Trophoblast cell (in vitro differentiated cells and primary cell): ENCODE results near the gene CLIP4.

Experiments
- DNase-seq, 2 donors: peaks; one replicate each; pipeline ENCODE4 v3.0.0-alpha.2; 2016
- H2AFZ ChIP-seq: 2 replicates; pipeline ENCODE4 v1.6.1; 2013; ENCODE audit warnings: low read length, moderate library complexity, mild to moderate bottlenecking; ENCODE audit not compliant: insufficient read depth, poor library complexity
- H2AK5ac ChIP-seq: 2 replicates; pipeline ENCODE4 v1.6.1; 2013; ENCODE audit warnings: mild to moderate bottlenecking, low read length
- H2BK120ac ChIP-seq: 2 replicates; pipeline ENCODE4 v1.6.1; 2013; ENCODE audit warnings: low read length, mild to moderate bottlenecking, moderate library complexity; ENCODE audit not compliant: insufficient read depth, poor library complexity
- H2BK12ac ChIP-seq: 2 replicates; pipeline ENCODE4 v1.6.1; 2013; ENCODE audit warnings: mild to moderate bottlenecking, low read length, moderate library complexity
- H2BK5ac ChIP-seq: 2 replicates; pipeline ENCODE4 v1.6.1; 2013; ENCODE audit warnings: low read length, low read depth, moderate library complexity, mild to moderate bottlenecking; ENCODE audit not compliant: poor library complexity
- H3K14ac ChIP-seq: 2 replicates; pipeline ENCODE4 v1.6.1; 2013; ENCODE audit warnings: mild to moderate bottlenecking, low read length
- H3K18ac ChIP-seq: 2 replicates; pipeline ENCODE4 v1.6.1; 2013; ENCODE audit warnings: mild to moderate bottlenecking, low read length
- H3K23ac ChIP-seq: 2 replicates; pipeline ENCODE4 v1.6.1; 2013; ENCODE audit warnings: low read length
- H3K27ac ChIP-seq: 2 replicates; pipeline ENCODE4 v1.5.1; 2013; ENCODE audit warnings: low read depth, mild to moderate bottlenecking, inconsistent platforms, low read length, moderate library complexity
- H3K27me3 ChIP-seq: 2 replicates; pipeline ENCODE4 v1.6.1; 2013; ENCODE audit warnings: inconsistent platforms, mild to moderate bottlenecking, low read length, moderate library complexity; ENCODE audit not compliant: insufficient read depth
- H3K36me3 ChIP-seq, 2 experiments: 1 replicate in 1 of 2; 2 replicates in 1 of 2; pipeline ENCODE4 v1.6.1; 2013; ENCODE audit warnings: low read length in 2 of 2, mild to moderate bottlenecking in 2 of 2, moderate library complexity in 1 of 2; ENCODE audit not compliant: insufficient read depth in 2 of 2, control insufficient read depth in 1 of 2
- H3K4ac ChIP-seq: 2 replicates; pipeline ENCODE4 v1.6.1; 2013; ENCODE audit warnings: low read depth, mild to moderate bottlenecking, low read length, moderate library complexity
- H3K4me1 ChIP-seq, 2 experiments: 1 replicate in 1 of 2; 2 replicates in 1 of 2; pipeline ENCODE4 v1.6.1; 2013; ENCODE audit warnings: low read length in 2 of 2, mild to moderate bottlenecking in 2 of 2, moderate library complexity in 1 of 2; ENCODE audit not compliant: insufficient read depth in 2 of 2, control insufficient read depth in 1 of 2
- H3K4me2 ChIP-seq: 2 replicates; pipeline ENCODE4 v1.6.1; 2013; ENCODE audit warnings: inconsistent platforms, mild to moderate bottlenecking, low read length, moderate library complexity
- H3K4me3 ChIP-seq: 2 replicates; pipeline ENCODE4 v1.5.1; 2013; ENCODE audit warnings: mild to moderate bottlenecking, low read depth, low read length, inconsistent platforms
- H3K79me1 ChIP-seq: one replicate; pipeline ENCODE4 v1.6.1; 2013; ENCODE audit warnings: low read length
- H3K79me2 ChIP-seq: 2 replicates; pipeline ENCODE4 v1.6.1; 2013; ENCODE audit warnings: low read length, mild to moderate bottlenecking; ENCODE audit not compliant: control insufficient read depth, insufficient read depth, poor library complexity
- H3K9ac ChIP-seq: 2 replicates; pipeline ENCODE4 v1.6.1; 2013; ENCODE audit warnings: mild to moderate bottlenecking, low read length
- H3K9me3 ChIP-seq: 2 replicates; pipeline ENCODE4 v1.6.1; 2013; ENCODE audit warnings: low read depth, mild to moderate bottlenecking, control low read depth, inconsistent platforms, low read length; ENCODE audit not compliant: insufficient read depth
- H4K12ac ChIP-seq: 2 replicates; pipeline ENCODE4 v1.6.1; 2013; ENCODE audit warnings: low read depth, mild to moderate bottlenecking, low read length, moderate library complexity
- H4K8ac ChIP-seq: 2 replicates; pipeline ENCODE4 v1.6.1; 2013; ENCODE audit warnings: low read depth, mild to moderate bottlenecking, low read length, moderate library complexity
- H4K91ac ChIP-seq: one replicate; pipeline ENCODE4 v1.6.1; 2013; ENCODE audit warnings: low read depth, mild to moderate bottlenecking, low read length, moderate library complexity
- WGBS: extraction: QIAGEN DNeasy Blood & Tissue Kit; methylation state at CpG from one replicate; pipeline ENCODE4 v1.1.7; 2013; ENCODE audit warnings: missing lambda C conversion rate; ENCODE audit not compliant: insufficient read length, insufficient coverage; ENCODE audit errors: extremely low coverage; 5-methylcytosine and 5-hydroxymethylcytosine counted together

CLIP4 gene

DNA sequence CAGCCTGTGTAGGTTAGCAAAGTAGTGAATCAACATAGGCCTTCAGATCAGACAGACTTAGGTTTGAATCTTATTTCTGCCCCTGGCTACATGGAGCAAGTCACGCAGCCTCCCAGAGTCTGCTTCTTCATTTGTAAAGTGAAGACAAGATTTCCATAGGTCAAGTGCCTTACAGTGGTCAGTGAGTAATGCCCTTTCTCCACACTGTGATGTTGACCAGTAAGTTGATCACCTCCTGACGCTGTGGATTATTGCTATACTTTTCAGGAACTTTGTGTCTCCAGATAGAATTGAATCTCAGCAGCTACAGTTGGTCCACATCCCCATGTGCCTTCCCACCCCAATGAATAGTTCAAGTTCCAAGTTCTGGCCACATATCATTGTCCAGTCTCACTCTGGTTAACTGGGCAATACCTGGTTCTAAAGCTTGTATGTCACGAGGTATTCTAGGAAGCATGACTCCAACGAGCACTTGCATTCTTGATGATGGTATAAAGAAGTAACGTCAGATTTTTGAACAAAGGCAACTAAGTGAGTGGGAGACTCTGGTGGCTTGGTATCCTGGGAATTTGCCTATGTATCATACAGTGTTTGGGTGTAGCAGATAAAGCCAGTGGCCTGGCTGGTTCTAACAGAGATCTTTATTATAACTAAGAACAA, 2.1 kb upstream of the CLIP4 start:
- H2BK12ac ChIP-seq, result no peak overlapping the region
- no peak overlapping the region for H3K14ac ChIP-seq
- H3K23ac ChIP-seq, result no peak overlapping the region
- H2BK5ac ChIP-seq, result no peak overlapping the region
- no CpG with 5 or more reads among the region's 5 CpGs for WGBS
- no peak overlapping the region for H4K8ac ChIP-seq
- DNase-seq, result peak; percentile 62 to 81
- H3K4me3 ChIP-seq, result no peak overlapping the region
- H2BK120ac ChIP-seq, result no peak overlapping the region
- H3K36me3 ChIP-seq, result no peaks in the 10 kb centered on the region
- no peak overlapping the region for H3K18ac ChIP-seq
- H3K9ac ChIP-seq, result no peak overlapping the region
- H3K79me2 ChIP-seq, result peaks cover 1% of the 10 kb centered on the region
- H3K4me1 ChIP-seq, result peaks cover 0 to 4% of the 10 kb centered on the region in 2 experiments
- no peak overlapping the region for H2AK5ac ChIP-seq
- H3K4ac ChIP-seq, result no peak overlapping the region
- no peak overlapping the region for H3K27ac ChIP-seq
- no peak overlapping the region for H4K91ac ChIP-seq
- H3K79me1 ChIP-seq, result no peaks in the 10 kb centered on the region
- H4K12ac ChIP-seq, result no peak overlapping the region
- no peak overlapping the region for H3K4me2 ChIP-seq
- H3K9me3 ChIP-seq, result peaks cover 4% of the 10 kb centered on the region
- H3K27me3 ChIP-seq, result peaks cover 26% of the 10 kb centered on the region
- no peak overlapping the region for H2AFZ ChIP-seq

DNA sequence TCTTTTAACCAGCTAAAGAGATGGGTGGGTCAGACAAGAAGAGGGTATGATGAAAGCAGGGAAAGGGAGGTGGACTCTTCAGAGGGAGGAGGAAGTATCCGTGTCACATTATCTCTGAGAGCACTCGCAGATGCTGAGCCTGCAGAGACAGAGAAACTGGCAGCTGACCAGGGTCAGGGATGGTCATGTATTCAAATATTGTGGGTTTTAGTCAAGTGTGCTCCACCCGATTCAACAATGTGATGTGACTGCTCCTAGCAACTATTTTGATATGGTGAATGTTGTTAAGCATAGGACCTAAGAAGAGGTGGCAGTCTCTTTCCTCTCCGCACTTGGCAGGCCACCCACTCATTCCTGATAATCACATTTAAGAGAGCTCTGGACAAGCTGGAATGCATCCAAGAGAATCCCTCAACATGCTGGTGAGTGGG, 1.3 kb upstream of the CLIP4 start:
- H3K27ac ChIP-seq, result no peak overlapping the region
- H3K36me3 ChIP-seq, result no peaks in the 10 kb centered on the region
- peak; percentile 28 to 53 for DNase-seq
- H3K23ac ChIP-seq, result no peak overlapping the region
- H4K8ac ChIP-seq, result no peak overlapping the region
- no peak overlapping the region for H2AK5ac ChIP-seq
- no peak overlapping the region for H3K18ac ChIP-seq
- H3K79me2 ChIP-seq, result peaks cover 1% of the 10 kb centered on the region
- H3K4ac ChIP-seq, result no peak overlapping the region
- H2BK120ac ChIP-seq, result no peak overlapping the region
- no peaks in the 10 kb centered on the region for H3K79me1 ChIP-seq
- H2BK12ac ChIP-seq, result no peak overlapping the region
- H3K14ac ChIP-seq, result no peak overlapping the region
- peaks cover 26% of the 10 kb centered on the region for H3K27me3 ChIP-seq
- no peak overlapping the region for H4K12ac ChIP-seq
- no peak overlapping the region for H4K91ac ChIP-seq
- no peak overlapping the region for H2AFZ ChIP-seq
- peaks cover 4% of the 10 kb centered on the region for H3K9me3 ChIP-seq
- H2BK5ac ChIP-seq, result no peak overlapping the region
- no peak overlapping the region for H3K4me3 ChIP-seq
- no peak overlapping the region for H3K9ac ChIP-seq
- peaks cover 0 to 4% of the 10 kb centered on the region in 2 experiments for H3K4me1 ChIP-seq
- WGBS, result no CpG with 5 or more reads among the region's 4 CpGs
- H3K4me2 ChIP-seq, result no peak overlapping the region

DNA sequence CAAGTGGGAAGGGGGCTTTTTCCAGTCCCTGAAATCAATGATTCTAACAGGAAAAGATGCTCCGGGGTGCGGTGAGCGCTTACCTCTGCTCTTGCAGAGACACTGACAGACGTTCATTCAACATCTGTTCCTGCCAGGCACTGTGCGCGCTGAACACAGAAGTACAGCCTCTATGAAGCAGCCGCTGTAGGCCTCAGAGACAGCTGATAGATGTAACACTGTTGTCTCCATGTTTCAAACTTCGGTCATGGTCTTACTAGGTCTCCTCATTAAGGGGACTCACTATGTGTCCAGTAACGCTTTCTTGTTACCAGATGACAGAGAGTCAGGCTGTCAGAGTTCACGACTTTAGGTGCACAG, 649 bp upstream of the CLIP4 start:
- Histone ChIP-seq H2AK5ac (no peak overlapping the region), H3K14ac (no peak overlapping the region), H4K8ac (no peak overlapping the region), H3K9ac (no peak overlapping the region), H4K91ac (no peak overlapping the region), H3K27ac (no peak overlapping the region), H3K9me3 (peaks cover 4% of the 10 kb centered on the region), H3K4ac (no peak overlapping the region), H2BK12ac (no peak overlapping the region), H3K79me2 (peaks cover 1% of the 10 kb centered on the region), H3K4me1 (peaks cover 0 to 4% of the 10 kb centered on the region in 2 experiments), H3K79me1 (no peaks in the 10 kb centered on the region), H4K12ac (no peak overlapping the region), H3K4me2 (no peak overlapping the region), H3K36me3 (no peaks in the 10 kb centered on the region), H3K18ac (no peak overlapping the region), H2AFZ (no peak overlapping the region), H2BK120ac (no peak overlapping the region), H3K23ac (no peak overlapping the region), H3K4me3 (no peak overlapping the region), H3K27me3 (peaks cover 26% of the 10 kb centered on the region), H2BK5ac (no peak overlapping the region)
- no CpG with 5 or more reads among the region's 10 CpGs for WGBS
- DNase-seq, result peak in 1 of 2 donors; percentile 17

DNA sequence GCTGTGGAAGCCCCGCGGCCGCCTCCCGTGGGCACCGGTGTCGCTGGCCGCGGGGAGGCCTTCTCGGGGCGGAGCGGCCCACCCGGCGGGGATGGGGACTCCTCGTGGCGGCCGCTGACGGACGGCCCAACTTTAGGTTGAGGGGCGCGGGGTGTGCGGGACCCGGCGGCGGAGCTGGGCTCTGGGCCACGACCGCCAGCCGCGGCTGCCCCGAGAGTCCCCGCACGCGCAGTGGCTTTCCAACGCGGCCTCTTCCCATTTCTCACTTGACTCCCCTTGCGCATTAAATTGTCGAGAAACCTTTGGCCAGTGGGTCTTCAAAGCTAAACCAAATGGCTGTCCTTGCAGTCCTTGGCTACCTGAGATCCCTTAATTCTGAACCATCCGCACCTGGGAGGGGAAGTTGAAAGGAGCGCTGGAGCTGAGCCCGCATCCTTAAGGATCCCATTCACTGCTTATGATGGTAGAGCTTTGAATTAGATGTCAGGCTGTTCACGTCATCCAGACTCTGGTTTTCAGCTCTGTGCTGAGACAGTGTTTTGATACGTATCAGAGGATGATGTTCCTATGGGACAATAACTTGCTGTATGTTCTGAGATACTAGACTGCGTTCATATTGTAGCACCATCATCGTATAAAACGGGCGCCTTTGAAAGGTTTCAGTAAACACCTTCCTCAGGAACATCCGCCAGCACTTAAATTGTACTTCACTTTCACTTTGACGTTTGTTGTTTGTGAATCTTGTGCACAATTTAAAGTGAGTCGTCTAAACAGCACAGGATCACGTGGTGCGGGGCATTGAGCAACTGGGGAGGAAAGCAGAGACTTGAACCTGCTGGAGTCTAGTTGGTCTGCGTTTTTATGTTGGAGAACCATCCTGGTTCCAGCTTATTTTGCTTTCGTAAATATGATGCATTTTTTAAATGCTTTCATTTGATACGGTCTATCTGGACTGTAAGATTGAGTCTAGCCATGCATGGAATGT, 874 bp downstream of the CLIP4 start:
- Histone ChIP-seq H2AK5ac (no peak overlapping the region), H3K27ac (no peak overlapping the region), H3K23ac (no peak overlapping the region), H3K9me3 (peaks cover 4% of the 10 kb centered on the region), H3K36me3 (no peaks in the 10 kb centered on the region), H4K12ac (no peak overlapping the region), H3K18ac (no peak overlapping the region), H2BK12ac (no peak overlapping the region), H3K14ac (no peak overlapping the region), H4K8ac (no peak overlapping the region), H2AFZ (peak overlapping the region; percentile 40), H2BK5ac (no peak overlapping the region), H2BK120ac (no peak overlapping the region), H3K9ac (no peak overlapping the region), H3K4me3 (peak overlapping the region; percentile 63), H3K79me1 (no peaks in the 10 kb centered on the region), H3K4me1 (peaks cover 0 to 4% of the 10 kb centered on the region in 2 experiments), H3K79me2 (peaks cover 1% of the 10 kb centered on the region), H3K4ac (no peak overlapping the region), H3K4me2 (peak overlapping the region; percentile 88), H4K91ac (no peak overlapping the region), H3K27me3 (peaks cover 26% of the 10 kb centered on the region)
- DNase-seq, result peak; percentile 95 to 97
- WGBS, result no CpG with 5 or more reads among the region's 53 CpGs
